ENCODE data around the gene ADAMTS8.

GRCh38 chr11:130434521-130435223 is 6.3 kb upstream of the ADAMTS8 start:
- TF ChIP-seq ZBTB7A (IDR thresholded peaks at IDR 0.05; ENCODE audit: borderline replicate concordance, control insufficient read depth, low read depth, low read length) (no peak), TAF1 (IDR thresholded peaks at IDR 0.05; ENCODE audit: control insufficient read depth, extremely low read depth, insufficient read depth, low read length, severe bottlenecking) (no peak), SP2 (IDR thresholded peaks at IDR 0.05; ENCODE audit: extremely low read depth, low read depth, low read length, poor library complexity, severe bottlenecking) (no peak), TBL1XR1 (IDR thresholded peaks at IDR 0.05; ENCODE audit: low read length in 2 of 2) (no peak)
